GM19455 (cell line): Measurements from ENCODE around the gene TRAPPC14.
"Not testable (repeated sequence)": the region's sequence is repeated elsewhere in the genome, so short reads cannot be mapped to it uniquely, and the experiment has no call there.

ENCODE experiments used
- ATAC-seq: cut with Tn5 transposase; IDR thresholded peaks from one replicate; pipeline ENCODE4 v1.9.1; 2021; ENCODE audit not compliant: unreplicated experiment

Gene TRAPPC14

GRCh38 chr7:100158229-100159098, at the start of gene TRAPPC14:
Gene TRAPPC14 (minus strand): TSS chr7:100158723. CDS start chr7:100158499, 224 bp downstream.
- peak; percentile 76 for ATAC-seq

GRCh38 chr7:100204454-100204853, 45.9 kb upstream of the TRAPPC14 start:
- ATAC-seq: no peak

GRCh38 chr7:100200693-100201092, 42.2 kb upstream of the TRAPPC14 start:
- ATAC-seq: no peak

GRCh38 chr7:100198266-100198665, 39.7 kb upstream of the TRAPPC14 start:
- no peak for ATAC-seq

GRCh38 chr7:100195901-100196322, 37.4 kb upstream of the TRAPPC14 start:
- not testable (repeated sequence) for ATAC-seq

- ATAC-seq: no peak
These were observed 36.7 kb upstream of the TRAPPC14 start for GRCh38 chr7:100195222-100195621.

- ATAC-seq: no peak
These were observed 34.4 kb upstream of the TRAPPC14 start for GRCh38 chr7:100192969-100193368.

- not testable (repeated sequence) for ATAC-seq
These were observed 33.8 kb upstream of the TRAPPC14 start for GRCh38 chr7:100192281-100192862.

- ATAC-seq: no peak
These were observed 33.3 kb upstream of the TRAPPC14 start for GRCh38 chr7:100191775-100192174.

- no peak for ATAC-seq
These were observed 31.7 kb upstream of the TRAPPC14 start for GRCh38 chr7:100190048-100190711.

- no peak for ATAC-seq
These were observed 30.5 kb upstream of the TRAPPC14 start for GRCh38 chr7:100189061-100189460.

- ATAC-seq: no peak
These were observed 27.2 kb upstream of the TRAPPC14 start for GRCh38 chr7:100185726-100186125.

- ATAC-seq: not testable (repeated sequence)
These were observed 24.6 kb upstream of the TRAPPC14 start for GRCh38 chr7:100183090-100183489.

- ATAC-seq: not testable (repeated sequence)
These were observed 24.1 kb upstream of the TRAPPC14 start for GRCh38 chr7:100182616-100183015.

GRCh38 chr7:100180084-100180483, 21.6 kb upstream of the TRAPPC14 start:
- ATAC-seq: not testable (repeated sequence)

- ATAC-seq: peak; percentile 89
These were observed 18.8 kb upstream of the TRAPPC14 start, which contains the start of the genes GPC2 and STAG3 for GRCh38 chr7:100177045-100178001. Gene GPC2 (minus strand): TSS chr7:100177381. CDS start chr7:100177199, 182 bp downstream. Gene STAG3 (plus strand): TSS chr7:100177918. CDS start chr7:100180557, 2,639 bp downstream.

GRCh38 chr7:100176096-100177044, 17.8 kb upstream of the TRAPPC14 start:
- no peak for ATAC-seq

GRCh38 chr7:100175296-100175935, 16.9 kb upstream of the TRAPPC14 start:
- no peak for ATAC-seq

GRCh38 chr7:100174582-100174981, 16.1 kb upstream of the TRAPPC14 start:
- ATAC-seq: no peak
